Measurements from ENCODE around the gene AKAP17A. TPM values are rescaled to one million over a fixed set of nuclear protein-coding genes. Genes with fewer than 3 reads are reported as not detected.

Gene AKAP17A
- total RNA-seq, 4 donors from 2014 or later: 56.7 to 82.6 (median 63.1) TPM

DNA sequence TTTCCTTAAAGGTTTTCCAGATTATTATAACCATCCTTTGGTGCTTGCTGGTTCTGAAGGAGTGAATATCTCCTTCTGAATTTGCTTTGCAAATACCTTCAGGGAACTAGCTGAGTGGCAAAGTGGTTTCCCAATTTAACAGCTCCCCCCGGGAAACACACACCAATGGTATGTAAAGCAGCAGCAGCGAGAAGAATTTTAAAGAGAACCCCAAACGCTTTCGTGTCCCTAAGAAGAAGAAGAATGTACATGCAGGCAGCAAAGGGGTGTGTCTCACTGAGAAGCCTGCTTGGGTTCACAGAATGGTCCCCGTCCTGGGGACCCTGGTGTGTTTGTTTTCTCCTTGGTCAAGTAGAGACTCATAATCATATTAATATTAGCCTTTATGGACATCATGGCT is 4.2 kb upstream of the AKAP17A start:
- H3K4me1 ChIP-seq: peaks cover 0 to 4% of the 10 kb centered on the region in 2 donors
- no peaks in the 10 kb centered on the region for H3K27me3 ChIP-seq
- no peak for TF ChIP-seq POLR2A (IDR thresholded peaks at IDR 0.05)
- TF ChIP-seq, protein P1, sequence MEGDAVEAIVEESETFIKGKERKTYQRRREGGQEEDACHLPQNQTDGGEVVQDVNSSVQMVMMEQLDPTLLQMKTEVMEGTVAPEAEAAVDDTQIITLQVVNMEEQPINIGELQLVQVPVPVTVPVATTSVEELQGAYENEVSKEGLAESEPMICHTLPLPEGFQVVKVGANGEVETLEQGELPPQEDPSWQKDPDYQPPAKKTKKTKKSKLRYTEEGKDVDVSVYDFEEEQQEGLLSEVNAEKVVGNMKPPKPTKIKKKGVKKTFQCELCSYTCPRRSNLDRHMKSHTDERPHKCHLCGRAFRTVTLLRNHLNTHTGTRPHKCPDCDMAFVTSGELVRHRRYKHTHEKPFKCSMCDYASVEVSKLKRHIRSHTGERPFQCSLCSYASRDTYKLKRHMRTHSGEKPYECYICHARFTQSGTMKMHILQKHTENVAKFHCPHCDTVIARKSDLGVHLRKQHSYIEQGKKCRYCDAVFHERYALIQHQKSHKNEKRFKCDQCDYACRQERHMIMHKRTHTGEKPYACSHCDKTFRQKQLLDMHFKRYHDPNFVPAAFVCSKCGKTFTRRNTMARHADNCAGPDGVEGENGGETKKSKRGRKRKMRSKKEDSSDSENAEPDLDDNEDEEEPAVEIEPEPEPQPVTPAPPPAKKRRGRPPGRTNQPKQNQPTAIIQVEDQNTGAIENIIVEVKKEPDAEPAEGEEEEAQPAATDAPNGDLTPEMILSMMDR (IDR thresholded peaks at IDR 0.05): no peak
- intact Hi-C loops (cut with DNase I): no loop called here
- no peak overlapping the region for H3K27ac ChIP-seq
- no peaks in the 10 kb centered on the region for H3K36me3 ChIP-seq
- H3K9me3 ChIP-seq: no peaks in the 10 kb centered on the region
- DNase-seq: no peak
- no peak overlapping the region for H3K4me3 ChIP-seq (replicated peaks in 1 of 3)
- 35 to 36% methylated on average over 5 of the region's 5 CpGs for WGBS, 2 donors

DNA sequence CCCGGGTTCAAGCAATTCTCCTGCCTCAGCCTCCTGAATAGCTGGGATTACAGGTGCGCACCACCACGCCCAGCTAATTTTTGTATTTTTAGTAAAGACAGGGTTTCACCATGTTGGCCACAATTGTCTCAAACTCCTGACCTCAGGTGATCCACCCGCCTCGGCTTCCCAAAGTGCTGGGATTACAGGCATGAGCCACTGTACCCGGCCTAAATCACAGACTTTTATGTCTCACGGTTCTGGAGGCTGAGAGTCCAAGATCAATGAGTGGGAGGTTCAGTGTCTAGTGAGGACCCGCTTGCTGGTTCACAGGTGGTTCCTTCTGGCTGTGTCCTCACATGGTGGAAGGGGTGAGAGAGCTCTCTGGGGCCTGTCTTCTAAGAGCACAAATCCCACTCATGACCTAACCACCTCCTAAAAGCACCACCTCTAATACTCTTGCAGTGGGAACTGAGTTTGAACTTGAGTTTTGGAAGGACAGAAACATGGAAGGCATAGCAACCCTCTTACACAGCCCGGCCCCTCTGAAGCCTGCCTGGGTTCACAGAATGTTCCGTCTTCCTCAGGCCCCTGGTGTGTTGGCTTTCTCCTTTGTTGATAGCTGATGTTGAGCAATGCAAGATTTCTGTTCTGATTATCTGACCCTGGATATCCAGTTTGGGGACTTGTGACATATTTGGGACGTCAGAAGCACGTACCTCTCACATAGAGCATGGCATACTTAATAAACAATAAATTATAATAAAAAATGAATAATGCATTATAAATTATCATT is 1.9 kb upstream of the AKAP17A start:
- Histone ChIP-seq H3K27ac (no peak overlapping the region), H3K4me3 (replicated peaks in 1 of 3) (no peak overlapping the region), H3K36me3 (peaks cover 11% of the 10 kb centered on the region in 2 donors), H3K9me3 (no peaks in the 10 kb centered on the region), H3K4me1 (peaks cover 4 to 10% of the 10 kb centered on the region in 2 donors), H3K27me3 (no peaks in the 10 kb centered on the region)
- intact Hi-C loops (cut with DNase I): loop anchor here (10.0 kb wide), 1 partner anchor 195 kb away; the partner anchor contains the start of gene SLC25A6
- 88 to 90% methylated on average over 12 of the region's 12 CpGs for WGBS, 2 donors
- no peak for TF ChIP-seq POLR2A (IDR thresholded peaks at IDR 0.05)
- TF ChIP-seq, protein P1 (IDR thresholded peaks at IDR 0.05): no peak
- no peak for DNase-seq

DNA sequence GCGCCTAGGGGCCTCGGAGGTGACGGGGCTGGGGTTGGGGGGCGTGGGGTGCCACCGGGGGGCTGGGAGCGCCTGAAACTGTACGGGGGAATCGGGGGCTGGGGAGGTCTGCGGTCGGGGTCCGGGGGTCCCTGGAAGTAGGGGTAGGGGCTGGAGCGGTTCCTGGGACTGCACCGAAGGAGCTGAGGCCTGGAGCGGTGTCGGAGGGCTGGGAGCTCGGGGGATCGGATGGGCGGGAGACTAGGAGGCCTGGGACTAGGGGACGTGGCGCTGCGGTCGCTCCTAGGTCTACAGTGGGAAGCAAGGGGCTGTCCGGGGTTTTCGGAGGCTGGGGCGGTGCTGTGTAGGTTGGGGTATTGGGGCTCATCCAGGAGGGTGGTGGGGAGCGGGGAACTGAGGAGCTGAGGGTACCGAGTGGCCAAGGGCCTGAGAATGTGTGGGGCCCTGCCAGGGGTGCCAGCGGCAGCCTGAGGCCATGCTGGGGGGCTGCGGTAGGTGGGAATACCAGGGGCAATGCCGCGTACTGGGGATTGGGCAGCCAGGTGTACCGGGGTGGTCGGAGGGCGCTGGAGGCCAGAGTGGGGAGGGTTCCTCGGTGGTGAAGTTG is 562 bp downstream of the AKAP17A start:
- intact Hi-C loops (cut with DNase I): loop anchor here (2.0 to 10.0 kb wide), 2 partner anchors 137 to 197 kb away; partner anchors contain the start of gene SLC25A6
- Histone ChIP-seq H3K27me3 (no peaks in the 10 kb centered on the region), H3K36me3 (peaks cover 30 to 31% of the 10 kb centered on the region in 2 donors), H3K9me3 (no peaks in the 10 kb centered on the region), H3K4me1 (peaks cover 4 to 10% of the 10 kb centered on the region in 2 donors), H3K27ac (peak overlapping the region; percentile 62 to 65 (median 62)), H3K4me3 (replicated peaks in 1 of 3) (peak overlapping the region; percentile 78 to 88 (median 87))
- TF ChIP-seq POLR2A (IDR thresholded peaks at IDR 0.05): no peak
- TF ChIP-seq, protein P1 (IDR thresholded peaks at IDR 0.05): no peak
- no peak for DNase-seq
- WGBS, 2 donors: 0 to 1% methylated on average over 18 to 24 of the region's 35 CpGs

DNA sequence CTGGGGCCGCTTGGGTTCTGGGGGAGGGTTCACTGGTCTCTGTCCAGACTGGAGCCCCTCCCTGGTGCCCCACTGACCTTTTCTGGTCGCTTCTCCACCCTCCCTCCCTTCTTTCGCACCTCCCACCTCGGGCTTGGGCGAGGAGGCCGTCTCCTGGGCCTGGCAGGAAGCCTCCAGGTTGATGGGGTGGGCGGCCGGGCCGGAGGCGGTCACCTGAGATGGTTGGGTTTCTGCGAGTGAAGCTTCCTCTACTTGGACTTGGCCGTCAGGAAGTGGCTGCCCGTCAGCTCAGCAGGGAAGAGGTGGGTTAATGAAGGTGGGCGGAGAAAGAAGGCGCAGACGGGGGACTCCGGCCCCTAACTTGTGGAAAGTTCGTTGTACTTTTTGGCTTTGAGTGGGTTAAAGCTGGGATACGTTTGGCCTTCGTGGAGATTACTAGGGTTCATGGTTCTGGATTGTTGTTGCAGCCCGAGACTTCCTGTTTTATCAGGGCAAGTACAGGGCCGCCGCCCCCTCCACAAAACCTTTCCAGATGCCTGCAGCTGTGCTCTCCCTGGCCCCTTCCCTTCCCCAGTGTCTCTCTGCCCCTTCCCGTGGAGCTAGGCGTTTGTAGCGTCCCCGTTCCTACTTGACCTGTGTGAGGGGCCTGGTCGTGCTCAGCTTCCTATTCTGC is 1.2 kb downstream of the AKAP17A start:
- Histone ChIP-seq H3K27ac (peak overlapping the region in 1 of 3 donors; percentile 65), H3K4me3 (replicated peaks in 1 of 3) (peak overlapping the region; percentile 78 to 88 (median 87)), H3K36me3 (peaks cover 36 to 38% of the 10 kb centered on the region in 2 donors), H3K9me3 (no peaks in the 10 kb centered on the region), H3K4me1 (peaks cover 4 to 10% of the 10 kb centered on the region in 2 donors), H3K27me3 (no peaks in the 10 kb centered on the region)
- DNase-seq: peak; percentile 20 to 26
- intact Hi-C loops (cut with DNase I): loop anchor here (2.0 to 10.0 kb wide), 2 partner anchors 138 to 198 kb away; partner anchors contain the start of gene SLC25A6
- WGBS, 2 donors: 1 to 3% methylated on average over 27 to 28 of the region's 28 CpGs
- TF ChIP-seq, protein P1 (IDR thresholded peaks at IDR 0.05): no peak
- TF ChIP-seq POLR2A (IDR thresholded peaks at IDR 0.05): no peak

Data from thyroid gland (tissue), 4 donors.